SK-N-DZ (cell line): ENCODE data around the gene MBD3L3. TPM values are rescaled to one million over a fixed set of nuclear protein-coding genes. Genes with fewer than 3 reads are reported as not detected.
A peak's percentile ranks its signal among the peaks of the same experiment; 100 is the strongest.
"Not testable (repeated sequence)": the region's sequence is repeated elsewhere in the genome, so short reads cannot be mapped to it uniquely, and the experiment has no call there.

Experiments
- DNase-seq: peaks from one replicate; pipeline ENCODE4 v3.0.0-alpha.2; 2015; ENCODE audit warnings: low spot score
- polyA plus RNA-seq, 2 experiments: library from polyadenylated mRNA; depleted of rRNA; stranded (reverse); fragments of >200 nt; gene quantifications; 2 replicates each; pipeline ENCODE4 v1.2.3, GENCODE V29; 2014

MBD3L3 gene
- not detected in 2 replicates for polyA plus RNA-seq (2014; cell fraction: cytosol; rRNA removed)
- not detected in 2 replicates for polyA plus RNA-seq (2014; cell fraction: nucleus; rRNA removed)

DNA sequence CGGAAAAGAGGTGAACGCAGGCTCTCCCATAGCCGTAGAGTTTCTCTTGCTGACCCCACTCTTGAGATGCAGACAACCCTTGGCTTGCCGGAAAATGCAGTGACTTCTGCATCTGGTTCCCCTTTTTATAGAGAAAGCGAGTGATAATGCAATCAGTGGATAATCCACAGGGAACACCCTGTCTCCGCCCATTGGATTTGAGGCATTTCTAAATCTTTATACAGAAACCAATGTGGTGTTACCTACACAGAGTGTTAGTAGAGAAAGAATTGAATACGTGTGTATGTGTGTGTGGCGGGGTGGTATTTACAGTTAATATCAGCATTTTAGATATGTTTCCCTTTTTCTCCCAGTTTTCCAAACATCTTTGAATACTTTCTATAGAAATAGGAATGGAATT lies at the start of gene MBD3L3:
TSS of gene MBD3L3 (minus strand) at position 101 of the 400 bp plus-strand sequence. CDS start at position 30, 71 bp downstream.
- not testable (repeated sequence) for DNase-seq

DNA sequence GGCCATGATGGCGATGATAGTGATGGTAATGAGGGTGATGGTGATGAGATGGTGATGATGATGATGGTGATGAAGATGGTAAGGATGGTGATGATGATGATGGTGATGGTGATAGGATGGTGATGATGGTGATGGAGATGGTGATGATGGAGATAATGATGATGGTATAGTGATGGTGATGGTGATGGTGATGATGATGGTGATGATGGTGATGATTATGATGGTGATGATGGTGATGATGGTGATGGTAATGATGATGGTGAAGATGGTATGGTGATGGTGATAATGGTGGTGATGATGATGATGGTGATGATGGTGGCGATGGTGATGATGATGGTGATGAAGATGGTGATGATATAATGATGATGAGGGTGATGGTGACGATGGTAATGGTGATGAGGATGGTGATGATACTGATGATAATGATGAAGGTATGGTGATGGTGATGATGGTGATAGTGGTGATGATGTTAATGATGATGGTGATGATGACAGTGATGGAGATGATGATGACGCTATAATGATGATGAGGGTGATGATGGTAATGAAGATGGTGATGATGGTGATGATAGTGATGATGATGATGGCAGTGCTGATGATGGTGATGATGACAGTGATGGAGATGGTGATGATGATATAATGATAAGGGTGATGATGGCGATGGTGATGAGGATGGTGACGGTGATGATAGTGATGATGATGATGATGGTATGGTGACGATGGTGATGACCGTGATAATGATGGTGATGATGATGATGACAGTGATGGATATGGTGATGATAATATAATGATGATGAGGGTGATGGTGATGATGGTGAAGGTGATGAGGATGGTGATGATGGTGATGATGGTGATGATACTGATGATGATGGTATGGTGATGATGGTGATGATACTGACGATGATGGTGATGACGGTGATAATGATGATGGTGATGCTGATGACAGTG lies 48.5 kb upstream of the MBD3L3 start:
- no peak for DNase-seq

DNA sequence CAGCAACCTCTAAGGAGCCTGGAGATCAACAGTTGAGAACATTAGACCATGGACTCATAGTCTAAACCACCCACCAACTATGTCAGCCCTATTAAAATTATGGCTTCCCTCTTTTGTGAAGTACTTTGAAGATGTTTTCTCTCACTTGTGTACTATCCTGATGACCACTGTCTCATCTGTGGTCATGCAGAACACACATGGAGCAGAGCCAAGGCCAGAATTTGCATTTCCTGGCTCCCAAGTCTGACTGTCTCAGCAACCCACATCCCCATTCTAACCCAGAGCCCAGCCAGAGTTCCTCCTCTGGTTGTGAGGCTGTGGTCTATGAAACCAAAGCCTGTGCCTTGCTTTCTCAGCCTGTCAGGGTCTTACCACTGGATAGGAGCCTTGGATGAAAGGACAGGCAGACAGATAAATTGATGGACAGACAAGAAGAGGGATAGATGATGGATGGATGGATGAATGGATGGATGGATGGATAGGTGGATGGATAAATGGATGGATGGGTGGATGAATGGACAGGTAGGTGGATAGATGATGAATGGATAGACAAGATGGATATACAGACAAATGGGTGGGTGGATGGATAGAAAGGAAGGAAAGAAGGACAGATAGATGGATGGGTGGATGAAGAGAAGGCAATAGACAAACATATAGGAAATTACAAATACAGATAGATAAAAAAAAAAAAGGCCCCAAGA lies 46.4 kb upstream of the MBD3L3 start:
- DNase-seq = no peak

DNA sequence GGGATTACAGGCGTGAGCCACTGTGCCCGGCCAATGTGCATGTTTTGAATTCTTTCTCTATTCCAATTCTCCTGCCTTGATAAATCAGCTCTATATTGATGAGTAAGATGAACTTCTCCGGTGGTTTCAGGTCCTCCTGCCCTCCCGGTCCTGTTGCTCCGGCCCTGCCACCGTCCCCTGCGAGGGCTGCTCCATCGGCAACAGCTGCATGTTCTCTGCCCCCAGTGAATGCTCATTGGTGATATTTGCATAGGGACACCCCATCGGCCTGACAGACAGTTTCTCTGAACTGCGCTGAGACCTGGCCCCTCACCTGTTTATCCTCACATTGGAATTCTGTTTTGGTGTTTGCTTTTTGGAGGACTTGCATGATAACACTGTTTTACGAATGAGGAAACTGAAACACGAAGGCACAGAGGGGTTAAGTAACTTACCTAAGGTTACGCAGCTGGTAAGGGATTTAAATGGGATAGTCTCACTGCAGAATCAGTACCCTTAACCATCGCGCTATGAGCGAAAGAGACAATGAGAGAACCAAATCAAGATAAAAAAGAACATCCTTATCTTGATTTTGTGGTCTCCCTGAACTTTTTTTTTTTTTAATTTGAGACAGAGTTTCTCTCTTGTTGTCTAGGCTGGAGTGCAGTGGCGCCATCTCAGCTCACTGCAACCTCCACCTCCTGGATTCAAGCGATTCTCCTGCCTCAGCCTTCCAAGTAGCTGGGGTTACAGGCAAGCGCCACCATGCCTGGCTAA lies 43.2 kb upstream of the MBD3L3 start:
- DNase-seq = no peak

DNA sequence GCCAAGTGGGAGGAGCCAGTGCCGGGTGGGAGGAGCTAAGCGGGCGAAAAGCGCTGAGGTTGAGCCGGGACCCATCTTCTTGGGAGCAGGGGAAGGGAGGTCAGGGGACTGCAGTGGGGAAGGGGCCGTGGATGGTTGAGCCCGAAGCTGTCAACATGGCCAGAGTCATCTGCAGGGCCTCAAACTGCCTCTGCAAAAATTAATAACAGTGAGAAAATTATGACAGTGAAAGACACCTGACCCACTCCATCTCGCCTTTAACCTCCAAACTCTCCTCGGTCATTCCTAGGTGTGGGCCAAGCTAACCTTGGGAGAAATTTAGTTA lies 41.1 kb upstream of the MBD3L3 start:
- no peak for DNase-seq

DNA sequence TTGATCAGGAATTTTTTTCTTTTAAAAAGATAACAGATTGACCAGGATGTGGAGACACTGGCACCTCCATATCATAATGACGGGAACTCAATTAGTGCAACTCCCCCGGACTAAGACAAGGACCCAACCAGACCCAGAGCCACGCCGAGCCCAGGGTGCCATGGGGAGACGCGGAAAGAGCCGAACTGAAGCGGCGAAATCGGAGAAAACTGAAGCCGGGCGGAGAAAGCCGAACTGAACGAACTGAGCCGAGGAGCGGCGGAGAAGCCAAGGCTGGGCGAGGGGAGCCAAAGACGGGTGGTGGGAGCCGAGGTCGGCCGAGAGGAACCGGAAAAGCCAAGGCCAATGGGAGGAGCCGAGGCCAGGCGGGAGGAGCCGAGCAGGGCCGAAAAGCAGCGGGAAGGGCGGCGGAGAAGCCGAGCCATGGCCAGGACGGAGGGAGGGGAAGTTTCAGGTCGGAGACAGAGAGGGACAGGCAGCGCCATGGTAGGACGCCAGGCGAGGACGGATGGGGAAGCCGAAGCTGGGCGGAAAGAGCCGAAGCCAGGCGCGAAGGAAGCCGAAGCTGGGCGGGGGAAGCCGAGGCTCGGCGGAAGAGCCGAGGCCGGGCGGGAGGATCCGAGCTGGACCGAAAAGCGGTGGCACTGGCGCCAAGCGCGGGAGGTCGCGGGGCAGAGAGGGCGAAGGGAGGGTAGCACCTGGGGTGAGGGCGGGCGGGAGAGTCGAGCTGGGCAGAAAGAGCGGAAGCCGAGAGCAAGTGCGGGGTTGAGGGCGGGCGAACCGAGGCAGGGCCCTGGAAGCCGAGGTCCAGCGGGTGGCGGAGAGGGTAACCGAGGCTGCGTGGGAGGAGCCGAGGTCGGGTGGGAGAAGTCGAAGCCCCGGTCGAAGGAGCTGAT lies 40.5 kb upstream of the MBD3L3 start:
- peak; percentile 94 for DNase-seq

DNA sequence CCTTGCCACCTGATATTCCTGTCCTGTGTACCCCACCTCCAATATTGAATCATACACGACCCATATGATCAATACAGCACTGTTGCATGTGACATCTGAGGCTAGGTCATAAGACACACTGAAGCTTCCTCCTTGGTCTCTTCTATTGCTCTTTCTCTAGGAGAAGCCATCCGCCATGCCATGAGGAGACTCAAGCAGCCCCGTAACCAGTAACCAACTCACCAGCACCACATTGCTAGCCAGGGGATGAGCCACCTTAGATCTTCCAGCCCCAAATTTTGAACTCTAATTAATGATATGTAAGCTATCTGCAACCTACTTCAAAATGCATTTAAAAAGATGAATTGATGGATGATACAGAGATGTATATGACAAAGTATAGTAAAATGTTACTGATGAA lies 39.6 kb upstream of the MBD3L3 start:
- DNase-seq = no peak

DNA sequence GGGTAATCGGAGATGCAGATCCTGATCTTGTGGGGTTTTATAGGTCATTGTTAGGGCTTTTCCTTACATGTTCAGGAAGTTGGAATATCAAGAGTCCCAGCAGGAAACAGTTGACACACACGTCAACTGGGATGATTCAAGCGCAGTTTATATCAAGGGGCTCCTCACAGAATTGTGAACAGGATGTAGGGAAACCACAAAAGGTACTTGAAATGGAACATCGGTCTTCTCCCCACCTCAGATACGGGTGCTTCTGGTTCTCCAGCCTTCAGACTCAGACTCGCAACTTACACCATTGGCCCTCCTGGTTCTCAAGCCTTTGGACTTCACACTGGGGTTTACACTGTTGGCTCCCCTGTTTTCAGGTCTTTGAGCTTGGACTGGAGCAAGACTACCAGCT lies 30.5 kb upstream of the MBD3L3 start:
- no peak for DNase-seq

DNA sequence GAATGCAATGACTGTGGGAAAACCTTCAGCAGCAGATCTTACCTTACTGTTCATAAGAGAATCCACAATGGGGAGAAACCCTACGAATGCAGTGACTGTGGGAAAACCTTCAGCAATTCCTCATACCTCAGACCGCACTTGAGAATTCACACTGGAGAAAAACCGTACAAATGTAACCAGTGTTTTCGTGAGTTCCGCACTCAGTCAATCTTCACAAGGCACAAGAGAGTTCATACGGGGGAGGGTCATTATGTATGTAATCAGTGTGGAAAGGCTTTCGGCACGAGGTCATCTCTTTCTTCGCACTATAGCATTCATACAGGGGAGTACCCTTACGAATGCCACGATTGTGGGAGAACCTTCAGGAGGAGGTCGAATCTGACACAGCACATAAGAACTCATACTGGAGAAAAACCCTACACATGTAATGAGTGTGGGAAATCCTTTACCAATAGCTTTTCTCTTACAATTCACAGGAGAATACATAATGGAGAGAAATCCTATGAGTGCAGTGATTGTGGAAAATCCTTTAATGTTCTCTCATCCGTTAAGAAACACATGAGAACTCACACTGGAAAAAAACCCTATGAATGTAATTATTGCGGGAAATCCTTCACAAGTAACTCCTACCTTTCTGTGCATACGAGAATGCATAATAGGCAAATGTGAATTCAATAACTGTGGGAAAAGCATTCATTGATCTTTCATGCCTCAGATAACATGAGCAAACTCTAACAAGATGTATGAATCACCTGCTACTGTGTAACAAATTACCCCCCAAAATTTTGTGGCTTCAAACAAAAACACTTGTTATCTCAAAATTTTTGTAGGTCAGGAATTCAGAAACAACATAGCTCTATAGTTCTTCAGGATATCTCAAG lies 24.8 kb upstream of the MBD3L3 start:
- DNase-seq = peak; percentile 18

DNA sequence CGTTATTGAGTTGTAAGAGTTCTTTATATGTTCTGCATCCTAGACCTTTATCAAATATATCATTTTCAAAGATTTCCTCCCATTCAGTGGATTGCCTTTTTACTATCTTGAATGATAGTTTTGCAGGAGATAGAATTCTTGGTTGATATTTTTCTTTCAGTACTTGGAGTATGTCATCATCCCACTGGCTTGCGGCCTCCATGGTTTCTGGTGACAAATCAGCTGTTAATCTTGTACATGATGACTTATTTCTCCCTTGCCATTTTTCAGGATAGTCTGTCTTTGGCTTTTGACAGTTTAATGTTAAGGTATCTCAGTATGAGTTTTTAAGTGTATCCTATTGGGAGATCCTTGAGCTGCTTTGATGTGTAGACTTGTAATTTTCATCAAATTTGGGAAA lies 19.5 kb upstream of the MBD3L3 start:
- no peak for DNase-seq

DNA sequence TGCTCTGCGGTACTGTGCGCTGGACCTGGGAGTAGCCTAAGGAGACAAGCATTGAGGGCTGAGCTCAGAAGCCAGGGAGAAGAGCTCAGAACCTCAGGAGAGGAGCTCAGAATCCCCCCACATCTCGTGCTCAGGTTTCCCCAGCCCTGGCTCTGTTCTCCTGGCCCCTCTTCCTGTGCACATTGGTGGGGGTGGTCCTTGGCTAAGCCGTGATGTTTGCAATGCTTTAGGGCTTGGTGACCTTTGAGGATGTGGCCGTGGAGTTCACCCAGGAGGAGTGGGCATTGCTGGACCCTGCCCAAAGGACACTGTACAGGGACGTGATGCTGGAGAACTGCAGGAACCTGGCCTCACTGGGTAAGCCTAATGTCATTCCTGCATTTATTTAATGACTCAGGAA lies 17.7 kb upstream of the MBD3L3 start:
- no peak for DNase-seq

DNA sequence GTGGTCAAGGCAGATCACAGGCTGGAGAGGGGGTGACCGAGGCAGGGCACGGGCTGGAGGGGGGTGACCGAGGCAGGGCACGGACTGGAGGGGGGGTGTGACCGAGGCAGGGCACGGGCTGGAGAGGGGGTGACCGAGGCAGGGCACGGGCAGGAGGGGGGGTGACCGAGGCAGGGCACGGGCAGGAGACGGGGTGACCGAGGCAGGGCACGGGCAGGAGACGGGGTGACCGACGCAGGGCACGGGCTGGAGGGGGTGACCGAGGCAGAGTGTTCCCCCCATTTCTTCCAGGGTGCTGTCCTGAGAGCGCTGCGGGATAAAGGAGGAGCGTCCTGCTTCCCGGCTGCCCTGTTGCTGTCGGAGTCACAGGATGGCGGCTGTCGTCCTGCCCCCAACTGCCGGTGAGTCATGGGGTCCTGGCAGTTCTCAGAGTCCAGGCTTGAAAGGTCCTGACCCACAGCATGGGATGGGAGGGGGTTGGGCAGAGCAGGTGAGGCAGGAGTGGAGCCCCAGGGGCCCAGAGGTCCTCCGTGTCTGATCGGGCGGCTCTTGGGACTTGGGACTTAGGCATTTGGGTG lies 16.3 kb upstream of the MBD3L3 start:
- DNase-seq = no peak

DNA sequence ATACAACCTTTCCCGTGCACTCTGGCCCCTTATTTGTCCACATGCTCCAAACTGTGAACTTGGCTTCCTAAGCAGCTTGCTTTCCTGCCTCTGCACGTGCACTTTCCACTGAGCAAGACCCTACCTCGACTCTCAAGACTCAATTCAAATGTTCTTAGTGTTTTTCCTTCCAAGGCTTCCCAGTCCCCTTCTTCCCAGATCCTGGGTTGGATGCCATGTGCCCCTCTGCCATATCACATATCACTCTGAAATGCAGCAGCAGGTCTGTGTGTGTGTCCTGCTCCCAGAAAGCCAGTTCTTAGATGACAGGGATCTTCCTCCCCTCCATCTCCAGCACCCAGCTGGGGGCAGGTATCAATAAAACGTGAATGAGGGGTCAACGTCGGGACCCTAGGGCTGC lies 14.1 kb upstream of the MBD3L3 start:
- DNase-seq = no peak

DNA sequence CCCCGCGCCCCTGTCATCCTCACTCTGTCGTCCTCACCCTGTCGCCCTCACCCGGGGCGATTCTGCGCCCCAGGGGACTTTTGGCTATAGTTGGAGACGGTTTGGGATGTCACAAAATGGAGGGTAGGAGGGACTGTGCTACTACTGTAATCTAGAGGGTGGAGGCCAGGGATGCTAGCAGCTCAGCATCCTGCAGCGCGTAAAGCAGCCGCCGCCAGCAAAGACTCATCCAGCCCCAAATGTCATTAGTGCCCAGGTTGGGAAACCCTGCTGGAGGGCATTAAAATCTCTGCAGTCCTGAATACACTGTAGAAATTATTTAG lies 11.4 kb upstream of the MBD3L3 start:
- no peak for DNase-seq

DNA sequence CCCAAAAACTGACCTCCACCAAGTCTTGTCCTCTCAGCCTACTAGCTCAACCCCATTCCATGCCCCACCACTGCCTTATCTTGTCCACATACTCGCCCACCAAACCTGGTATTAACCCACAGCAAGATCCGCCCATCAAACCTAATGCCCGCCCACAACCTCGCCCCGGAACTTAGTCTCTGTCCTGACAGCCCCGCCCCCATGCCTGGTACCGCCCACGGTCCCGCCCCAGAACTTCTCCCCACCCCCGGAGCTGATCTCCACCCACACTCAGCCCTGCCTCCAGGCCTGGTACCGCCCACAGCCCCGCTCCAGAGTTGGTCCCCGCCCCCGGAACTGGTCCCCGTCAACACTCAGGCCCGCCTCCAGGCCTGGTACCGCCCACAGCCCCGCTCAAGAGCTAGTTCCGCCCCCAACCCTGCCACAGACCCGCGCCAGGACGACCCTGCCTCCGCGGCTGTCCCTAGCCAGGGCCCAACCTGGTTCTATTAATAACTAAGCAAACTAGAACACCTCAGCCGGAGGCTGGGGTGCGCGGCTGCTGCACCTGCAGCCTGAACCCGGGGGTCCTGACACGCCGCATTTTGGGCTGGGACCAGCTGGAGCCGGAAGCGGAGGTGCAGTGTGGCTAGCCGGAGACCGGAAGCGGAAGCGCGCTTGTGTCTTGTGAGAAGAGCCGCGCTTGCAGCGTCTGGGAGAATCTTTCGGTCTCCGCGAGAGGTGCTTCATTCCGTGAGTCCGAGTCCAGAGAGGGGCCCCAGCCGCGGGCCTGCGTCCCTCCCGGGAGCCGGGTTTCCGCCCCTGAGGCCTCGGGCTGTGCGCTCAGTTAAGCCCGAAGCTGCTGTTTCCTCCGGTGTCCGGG lies 10.8 kb upstream of the MBD3L3 start, which contains the start of gene ZNF557:
TSS of gene ZNF557 (plus strand) at position 662 of the 862 bp plus-strand sequence. CDS start 5,372 bp downstream, outside the sequence.
- peak; percentile 92 for DNase-seq

DNA sequence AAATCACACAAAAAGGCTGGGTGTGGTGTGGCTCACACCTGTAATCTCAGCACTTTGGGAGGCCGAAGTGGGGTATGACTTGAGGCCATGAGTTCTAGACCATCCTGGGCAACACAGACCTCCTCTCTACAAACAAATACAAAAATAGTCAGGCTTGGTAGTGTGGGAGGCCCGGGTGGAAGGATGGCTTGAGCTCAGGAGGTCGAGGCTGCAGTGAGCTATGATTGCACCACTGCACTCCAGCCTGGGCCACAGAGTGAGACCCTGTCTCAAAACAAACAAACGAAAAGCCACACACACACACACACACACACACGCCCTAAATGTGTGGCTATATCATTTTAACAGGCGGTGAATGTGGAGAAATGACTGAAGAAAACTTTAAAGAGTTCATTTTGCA lies 10.1 kb upstream of the MBD3L3 start:
- DNase-seq = no peak

DNA sequence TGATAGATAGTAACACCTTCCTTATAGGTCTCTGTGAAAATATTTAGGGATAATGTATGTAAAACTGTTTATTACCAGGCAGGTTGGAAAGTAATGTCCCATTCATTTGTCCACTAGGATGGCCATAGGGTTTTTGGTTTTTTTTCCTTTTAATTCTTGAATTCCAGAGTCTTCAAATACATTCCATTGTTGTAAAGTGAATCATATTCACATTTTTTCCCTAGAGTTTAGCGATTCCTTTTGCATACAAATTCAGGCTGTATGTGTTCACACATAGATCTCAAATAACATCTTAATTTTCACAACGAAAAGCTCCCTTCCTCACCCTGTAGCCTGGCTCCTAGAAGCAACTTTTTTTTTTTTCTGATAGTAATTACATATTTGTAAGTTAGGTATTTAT lies 9.2 kb upstream of the MBD3L3 start:
- no peak for DNase-seq

DNA sequence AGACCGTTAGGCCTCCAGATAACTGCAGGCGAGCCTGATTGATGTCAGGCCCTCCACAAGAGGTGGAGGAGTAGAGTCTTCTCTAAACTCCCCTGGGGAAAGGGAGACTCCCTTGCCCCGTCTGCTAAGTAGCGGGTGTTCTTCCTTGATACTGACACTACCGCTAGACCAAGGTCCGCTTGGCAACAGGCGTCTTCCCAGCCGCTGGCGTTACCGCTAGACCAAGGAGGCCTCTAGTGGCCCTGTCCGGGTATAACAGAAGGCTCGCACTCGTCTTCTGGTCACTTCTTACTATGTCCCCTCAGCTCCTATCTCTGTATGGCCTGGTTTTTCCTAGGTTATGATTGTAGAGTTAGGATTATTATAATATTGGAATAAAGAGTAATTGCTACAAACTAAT lies 8.6 kb upstream of the MBD3L3 start:
- peak; percentile 40 for DNase-seq
